NCI-H510A (cell line): Measurements from ENCODE around the gene CPNE2.
"Not testable (repeated sequence)": the region's sequence is repeated elsewhere in the genome, so short reads cannot be mapped to it uniquely, and the experiment has no call there.

Experiments used
- DNase-seq: peaks from one replicate; lab custom pipeline; 2025; lab: John Stamatoyannopoulos, UW

Gene CPNE2

DNA sequence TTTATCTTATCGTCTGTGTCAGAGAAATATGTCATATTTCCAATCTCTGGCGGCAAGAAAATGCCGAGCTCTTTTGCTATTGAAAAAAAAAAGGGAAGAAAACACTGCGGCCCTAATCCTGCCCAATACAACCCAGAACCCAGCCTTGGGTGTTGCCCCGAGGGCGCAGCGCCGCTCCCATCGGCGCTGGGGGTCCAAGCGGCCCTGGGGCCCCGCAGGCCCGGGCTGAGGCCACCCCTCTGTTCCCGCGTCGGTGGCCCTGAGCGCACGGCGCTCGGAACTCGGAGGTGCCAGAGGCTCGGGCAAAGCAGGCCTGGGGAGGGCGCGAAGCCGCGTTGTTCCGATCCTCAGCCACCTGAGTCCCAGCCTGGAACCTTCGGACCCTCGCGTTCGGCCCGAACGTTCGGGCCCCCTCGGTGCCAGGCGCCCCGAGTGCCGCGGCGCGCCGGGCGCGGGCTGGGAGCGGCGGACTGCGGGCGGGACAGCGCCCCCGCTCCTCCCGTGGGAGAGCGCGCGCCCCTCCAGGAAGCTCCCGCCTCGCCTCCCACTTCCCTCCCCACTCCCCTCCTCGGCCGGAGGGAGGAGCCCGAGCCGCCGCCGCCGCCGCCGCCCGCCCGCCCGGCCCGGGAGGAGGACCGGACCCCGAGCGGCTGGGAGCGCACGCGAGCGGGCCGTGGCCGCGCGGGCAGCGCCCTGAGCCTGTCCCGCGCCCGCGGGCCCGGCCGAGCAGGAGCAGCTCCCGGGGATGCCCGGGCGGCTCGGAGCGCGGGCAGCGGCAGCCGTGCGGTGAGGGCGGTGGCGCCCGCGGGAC is at the start of gene CPNE2:
Gene CPNE2, plus strand, starts transcription at position 609 of the 811 bp plus-strand sequence. CDS start 18,160 bp downstream, outside the sequence.
- DNase-seq, result no peak

- DNase-seq, result no peak
These were observed 49.1 kb upstream of the CPNE2 start for GRCh38 chr16:57043248-57043647.

- no peak for DNase-seq
These were observed 47.3 kb upstream of the CPNE2 start for GRCh38 chr16:57044931-57045693.

GRCh38 chr16:57045694-57046381 is 46.5 kb upstream of the CPNE2 start:
- no peak for DNase-seq

- DNase-seq, result no peak
These were observed 44.3 kb upstream of the CPNE2 start for GRCh38 chr16:57048095-57048494.

- no peak for DNase-seq
These were observed 42.7 kb upstream of the CPNE2 start for GRCh38 chr16:57049678-57050077.

GRCh38 chr16:57051696-57052228 is 40.6 kb upstream of the CPNE2 start:
- DNase-seq, result no peak

DNA sequence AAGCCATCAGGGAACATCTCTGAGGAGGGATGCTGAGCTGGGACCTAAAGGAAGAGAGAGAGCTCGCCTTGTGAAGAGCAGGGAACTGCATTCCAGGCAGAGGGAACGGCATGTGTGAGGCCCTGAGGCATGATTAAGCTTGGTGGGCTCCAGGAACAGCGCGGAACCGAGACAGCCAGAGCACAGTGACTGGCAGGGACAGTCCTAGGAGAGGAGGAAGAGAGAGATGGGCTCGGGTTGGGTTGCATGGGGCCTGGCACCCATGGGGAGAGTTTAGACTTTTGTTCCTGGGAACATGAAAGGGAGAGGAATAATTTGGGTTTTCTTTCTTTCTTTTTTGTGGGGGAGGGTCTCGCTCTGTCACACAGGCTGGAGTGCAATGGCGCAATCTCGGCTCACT is 39.2 kb upstream of the CPNE2 start:
- no peak for DNase-seq

- no peak for DNase-seq
These were observed 38.0 kb upstream of the CPNE2 start for GRCh38 chr16:57054338-57054737.

DNA sequence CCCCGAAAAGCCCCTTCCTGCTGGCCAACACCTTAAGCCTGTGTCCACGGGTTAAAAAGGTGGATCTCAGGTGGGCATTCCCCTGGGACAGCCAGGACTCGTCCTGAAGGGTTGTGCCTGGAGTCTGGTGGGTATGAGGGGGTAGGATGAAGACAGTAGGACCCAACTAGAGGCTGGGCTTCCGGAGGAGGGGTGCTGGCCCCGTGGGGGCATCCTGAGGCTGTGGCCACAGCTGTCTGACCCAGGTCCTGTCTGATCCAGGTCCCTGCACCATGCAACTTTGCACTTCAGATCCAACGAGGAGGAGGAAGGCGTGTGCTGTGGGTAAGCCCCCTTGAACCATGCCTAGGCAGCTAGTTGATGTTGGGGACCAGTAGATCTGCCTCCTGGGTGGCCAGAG is 37.6 kb upstream of the CPNE2 start:
- DNase-seq, result no peak

DNA sequence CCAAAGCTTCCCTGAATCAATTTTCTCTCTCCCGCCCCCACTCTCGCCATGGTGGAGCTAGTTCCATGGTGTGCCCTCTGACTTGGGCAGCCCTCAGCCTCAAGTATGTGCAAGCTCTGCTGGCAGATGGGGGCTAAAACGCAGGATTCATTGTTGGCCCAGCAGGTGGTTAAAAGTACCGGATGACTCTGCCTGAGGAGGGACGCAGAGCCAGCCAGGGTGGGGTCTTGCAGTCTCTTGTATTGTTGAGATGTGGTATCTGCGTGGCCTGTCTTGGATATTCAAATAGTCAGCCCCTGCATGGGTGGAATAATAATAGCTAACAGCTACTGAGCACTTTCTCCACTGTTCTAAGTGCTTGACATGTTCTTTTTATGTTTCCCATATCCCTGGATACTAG is 36.7 kb upstream of the CPNE2 start:
- DNase-seq, result no peak

GRCh38 chr16:57058291-57058861 is 34.0 kb upstream of the CPNE2 start:
- no peak for DNase-seq

DNA sequence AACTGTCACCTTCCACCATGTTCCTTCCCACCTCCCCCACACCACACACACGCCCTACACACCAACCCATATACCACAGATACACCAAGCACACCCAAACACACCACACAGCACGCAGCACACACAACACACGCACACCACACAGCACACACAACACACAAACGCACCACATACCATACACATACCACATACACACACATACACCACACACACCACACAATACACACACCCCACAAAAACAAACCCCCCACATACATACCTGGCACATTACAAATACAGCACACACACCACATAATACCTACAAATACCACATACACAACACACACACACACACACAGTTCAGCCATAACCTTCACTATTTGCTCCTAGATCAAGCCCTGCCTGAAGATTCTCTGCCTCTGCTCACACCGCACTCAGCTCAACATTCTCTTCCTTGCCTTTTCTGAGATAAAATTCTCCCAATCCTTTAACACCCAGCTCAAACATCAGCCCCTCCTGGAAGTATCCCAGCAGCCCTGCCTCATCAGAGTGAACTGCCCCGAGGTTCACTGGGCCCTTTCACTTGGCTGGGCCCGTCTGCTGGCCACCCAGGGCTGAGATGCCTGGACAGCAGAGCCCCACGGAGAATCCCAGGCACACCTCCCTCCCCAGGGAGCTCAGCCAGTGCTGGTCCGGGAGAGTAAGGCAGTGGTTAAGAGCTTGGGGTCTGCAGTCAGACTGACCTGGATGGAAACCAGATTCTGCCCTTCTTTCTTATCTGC is 31.9 kb upstream of the CPNE2 start:
- no peak for DNase-seq

GRCh38 chr16:57061084-57061905 is 31.1 kb upstream of the CPNE2 start:
- no peak for DNase-seq

DNA sequence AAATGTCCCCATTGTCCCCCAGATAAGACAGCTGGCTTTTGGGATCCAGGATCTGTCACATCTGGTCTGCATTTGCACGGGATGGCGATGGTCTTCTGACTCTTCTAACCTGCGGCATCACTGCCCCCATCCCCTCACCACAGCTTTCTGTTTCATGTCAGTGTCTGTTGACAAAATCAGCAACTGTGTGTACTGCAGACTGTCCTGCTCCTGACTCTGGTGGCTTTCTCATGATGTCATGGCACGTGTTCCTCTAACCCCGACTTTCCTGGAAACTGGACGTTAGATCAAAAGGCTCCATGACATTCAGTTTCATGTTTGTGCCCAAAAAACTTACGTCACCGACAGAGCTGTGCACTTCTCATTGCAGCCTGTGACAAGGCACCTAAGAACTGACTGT is 30.1 kb upstream of the CPNE2 start:
- DNase-seq, result no peak

GRCh38 chr16:57063189-57063588 is 29.2 kb upstream of the CPNE2 start:
- DNase-seq, result not testable (repeated sequence)

- no peak for DNase-seq
These were observed 27.4 kb upstream of the CPNE2 start for GRCh38 chr16:57064995-57065394.

- no peak for DNase-seq
These were observed 25.8 kb upstream of the CPNE2 start for GRCh38 chr16:57066625-57067024.

GRCh38 chr16:57067347-57067746 is 25.0 kb upstream of the CPNE2 start:
- DNase-seq, result no peak

DNA sequence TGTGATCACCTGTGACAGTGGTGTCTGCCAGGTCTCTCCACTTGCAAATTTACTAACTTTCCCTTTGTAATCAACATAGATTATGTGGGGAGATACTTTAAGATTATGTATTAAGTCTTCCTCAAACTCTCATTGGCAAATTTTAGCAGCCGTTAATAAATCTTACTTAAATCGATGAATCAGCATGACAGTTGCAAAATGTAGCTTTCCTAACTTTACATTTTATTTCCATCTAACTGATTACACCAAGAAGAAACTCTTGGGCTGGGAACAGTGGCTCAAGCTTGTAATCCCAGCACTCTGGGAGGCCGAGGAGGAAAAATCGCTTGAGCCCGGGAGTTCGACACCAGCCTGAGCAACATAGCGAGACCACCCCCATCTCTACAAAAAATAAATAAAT is 23.3 kb upstream of the CPNE2 start:
- DNase-seq, result no peak
